Stimulated activated naive CD8-positive, alpha-beta T cell treated with anti-CD3 and anti-CD28 coated beads, Interleukin-15, Interleukin-2, amounts not matched to agents 100 U/mL and 50 U/mL, for 24 hours (primary cell): Measurements from ENCODE around the gene RIPK4.
"Not testable (repeated sequence)": the region's sequence is repeated elsewhere in the genome, so short reads cannot be mapped to it uniquely, and the experiment has no call there.

Source experiments
- ATAC-seq: fragments of 150-1000 bp; cut with Tn5 transposase; one replicate; pipeline ENCODE4 v1.10.0; 2021
- DNase-seq: peaks from one replicate; pipeline ENCODE4 v3.0.0; 2021

RIPK4 gene

DNA sequence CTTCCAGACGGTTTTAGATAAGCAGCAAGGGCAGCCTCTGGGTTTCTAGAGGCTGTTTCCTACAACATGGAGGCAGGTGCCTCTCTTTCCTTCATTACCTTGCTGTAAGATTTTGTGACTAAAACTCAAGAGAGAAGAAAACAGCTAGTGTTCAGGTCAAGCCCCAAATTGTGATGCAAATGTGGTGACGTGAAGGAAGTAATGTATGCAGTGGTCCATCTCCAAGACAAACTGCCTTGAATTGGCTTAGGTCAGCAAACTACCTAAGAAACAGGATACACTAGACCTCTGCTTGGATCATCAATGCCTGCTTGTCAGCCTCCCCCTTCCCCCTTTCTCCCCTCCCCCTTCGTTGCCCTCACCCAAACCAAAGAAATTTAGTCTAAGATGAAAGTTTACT lies 28.9 kb upstream of the RIPK4 start:
- no peak for DNase-seq
- no peak for ATAC-seq

DNA sequence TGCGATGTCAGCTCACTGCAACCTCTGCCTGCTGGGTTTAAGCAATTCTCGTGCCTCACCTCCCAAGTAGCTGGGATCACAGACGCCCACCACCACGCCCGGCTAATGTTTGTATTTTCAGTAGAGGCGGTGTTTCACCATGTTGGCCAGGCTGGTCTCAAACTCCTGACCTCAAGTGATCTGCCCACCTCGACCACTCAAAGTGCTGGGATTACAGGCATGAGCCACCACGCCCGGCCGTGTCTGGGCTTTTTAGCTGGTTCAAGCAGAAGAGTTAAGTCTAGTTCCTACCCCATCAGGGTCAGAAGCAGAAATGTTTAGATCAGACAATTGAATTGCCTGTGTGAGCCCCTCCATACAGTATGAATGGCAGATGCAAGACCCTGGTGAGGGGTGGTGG lies 27.7 kb upstream of the RIPK4 start:
- ATAC-seq: no peak
- no peak for DNase-seq

DNA sequence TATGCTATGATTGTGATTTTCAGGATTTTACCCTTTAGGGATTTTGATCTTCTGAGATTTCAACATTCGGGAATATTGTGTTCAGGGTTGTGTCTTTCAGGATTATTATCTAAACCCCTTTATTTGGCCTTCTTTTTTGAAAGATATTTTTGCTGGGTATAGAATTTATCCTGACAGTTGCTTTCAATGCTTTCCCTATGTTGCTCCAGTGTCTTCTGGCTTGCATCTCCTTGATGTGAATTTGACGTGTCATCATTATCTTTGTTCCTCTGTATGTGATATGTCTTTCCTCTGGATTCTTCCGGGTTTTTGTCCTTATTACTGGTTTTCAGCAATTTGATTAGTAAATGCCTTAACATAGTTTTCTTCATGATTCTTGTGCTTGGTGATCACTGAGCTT lies 25.9 kb upstream of the RIPK4 start:
- no peak for DNase-seq
- no peak for ATAC-seq

DNA sequence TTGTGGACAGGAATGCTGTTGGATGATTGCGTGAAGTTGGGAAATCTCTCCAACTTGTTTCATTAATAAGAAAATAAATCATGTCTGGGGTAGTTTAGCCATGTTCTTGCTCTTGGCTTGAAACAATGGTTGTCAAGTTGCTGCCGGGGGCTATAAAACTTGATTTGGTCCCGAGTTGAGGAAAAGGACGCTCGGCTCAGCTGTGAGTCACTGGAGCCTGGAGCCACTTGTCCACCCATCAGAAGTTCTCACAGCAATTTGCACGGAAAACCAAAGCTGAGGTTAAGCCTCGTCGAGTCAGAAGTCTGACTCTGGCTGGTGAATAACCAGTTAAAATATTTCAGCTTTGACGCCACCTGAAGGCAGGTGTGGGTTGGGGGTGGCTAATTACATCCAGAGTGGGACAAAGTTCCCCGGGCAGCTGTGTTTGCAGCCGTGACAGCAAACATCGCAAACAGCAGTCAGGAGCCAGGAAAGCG lies 19.7 kb upstream of the RIPK4 start:
- DNase-seq (no peak), ATAC-seq (no peak)

DNA sequence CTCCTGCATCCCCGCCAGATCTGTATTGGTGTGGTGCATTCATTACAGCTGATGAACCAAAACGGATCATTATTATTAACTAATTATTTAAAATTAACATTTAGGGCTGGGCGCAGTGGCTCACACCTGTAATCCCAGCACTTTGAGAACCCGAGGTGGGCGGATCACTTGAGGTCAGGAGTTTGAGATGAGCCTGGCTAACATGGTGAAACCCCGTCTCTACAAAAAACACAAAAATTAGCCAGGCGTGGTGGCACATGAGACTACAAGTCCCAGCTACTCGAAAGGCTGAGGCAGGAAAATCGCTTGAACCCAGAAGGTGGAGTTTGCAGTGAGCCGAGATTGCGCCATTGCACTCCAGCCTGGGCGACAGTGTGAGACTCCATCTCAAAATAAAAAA lies 18.4 kb upstream of the RIPK4 start:
- not testable (repeated sequence) for DNase-seq, ATAC-seq

DNA sequence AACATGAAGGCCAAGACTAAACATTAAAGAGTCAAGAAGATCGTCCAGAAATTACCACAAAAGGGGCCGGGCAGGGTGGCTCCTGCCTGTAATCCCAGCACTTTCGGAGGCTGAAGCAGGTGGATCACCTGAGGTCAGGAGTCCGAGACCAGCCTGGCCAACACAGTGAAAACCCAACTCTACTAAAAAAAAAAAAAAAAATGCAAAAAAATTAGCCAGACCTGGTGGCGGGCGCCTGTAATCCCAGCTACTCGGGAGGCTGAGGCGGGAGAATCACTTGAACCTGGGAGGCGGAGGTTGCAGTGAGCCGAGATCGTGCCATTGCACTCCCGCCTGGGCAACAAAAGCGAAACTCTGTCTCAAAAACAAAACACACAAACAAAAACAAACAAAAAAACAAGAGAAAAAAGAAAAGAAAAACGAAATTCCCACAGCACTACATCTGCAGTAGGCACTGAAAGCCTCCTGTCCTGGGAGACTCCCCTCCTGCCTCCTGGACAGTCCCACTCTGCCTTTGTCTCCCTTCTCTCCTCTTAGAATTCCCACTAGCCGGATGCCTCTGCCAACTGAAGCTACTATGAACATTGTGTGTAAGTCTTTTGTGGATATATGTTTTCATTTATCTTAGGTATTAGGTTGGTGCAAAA lies 17.7 kb upstream of the RIPK4 start:
- DNase-seq (no peak), ATAC-seq (no peak)

DNA sequence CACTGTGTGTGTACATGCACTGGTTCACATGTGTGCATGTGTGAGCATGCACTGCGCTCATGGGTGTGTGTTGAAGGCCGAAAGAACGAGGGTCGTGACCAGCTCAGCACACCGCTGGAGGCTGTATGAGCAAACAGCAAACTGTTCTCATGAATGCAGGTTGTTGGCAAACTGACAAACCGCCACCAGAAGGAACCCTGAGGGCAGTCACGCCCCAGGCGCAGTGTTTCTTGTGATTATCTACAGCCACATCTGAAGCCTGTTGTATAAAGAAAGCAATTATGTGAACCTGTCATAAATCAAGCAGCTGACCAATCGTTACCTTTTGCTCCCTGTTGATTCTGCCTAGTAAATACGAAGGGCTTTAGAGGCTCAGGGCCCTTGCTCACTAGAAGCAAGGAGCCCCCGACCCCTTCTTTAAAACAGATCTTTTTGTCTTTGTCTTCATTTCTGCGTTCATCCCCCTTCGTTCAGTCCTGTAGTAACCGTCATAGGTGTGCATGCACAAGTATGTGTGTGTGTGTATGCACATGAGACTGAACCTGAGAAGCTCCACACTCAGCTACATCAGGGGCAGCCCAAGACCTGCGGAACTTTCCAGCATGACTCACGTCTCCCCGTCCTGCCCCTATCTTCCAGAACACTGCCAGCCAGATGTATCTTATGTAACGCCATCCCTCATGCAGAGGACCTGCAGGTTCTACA lies 16.8 kb upstream of the RIPK4 start:
- DNase-seq (no peak), ATAC-seq (peak; percentile 52)

DNA sequence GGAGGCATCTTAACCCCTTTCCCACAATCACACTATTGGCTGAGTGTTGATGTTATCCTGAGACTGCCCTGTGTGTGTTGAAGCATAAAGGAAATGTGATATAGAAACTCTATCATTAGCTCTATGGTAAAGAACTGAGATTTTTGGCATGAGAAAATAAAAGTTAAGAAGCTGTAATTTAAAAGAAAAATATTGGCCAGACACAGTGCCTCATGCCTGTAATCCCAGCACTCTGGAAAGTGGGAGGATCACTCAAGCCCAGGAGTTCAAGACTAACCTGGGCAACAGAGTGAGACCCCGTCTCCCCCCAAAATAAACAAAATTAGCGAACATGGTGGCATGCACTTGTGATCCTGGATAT lies 14.2 kb upstream of the RIPK4 start:
- DNase-seq (no peak), ATAC-seq (no peak)

DNA sequence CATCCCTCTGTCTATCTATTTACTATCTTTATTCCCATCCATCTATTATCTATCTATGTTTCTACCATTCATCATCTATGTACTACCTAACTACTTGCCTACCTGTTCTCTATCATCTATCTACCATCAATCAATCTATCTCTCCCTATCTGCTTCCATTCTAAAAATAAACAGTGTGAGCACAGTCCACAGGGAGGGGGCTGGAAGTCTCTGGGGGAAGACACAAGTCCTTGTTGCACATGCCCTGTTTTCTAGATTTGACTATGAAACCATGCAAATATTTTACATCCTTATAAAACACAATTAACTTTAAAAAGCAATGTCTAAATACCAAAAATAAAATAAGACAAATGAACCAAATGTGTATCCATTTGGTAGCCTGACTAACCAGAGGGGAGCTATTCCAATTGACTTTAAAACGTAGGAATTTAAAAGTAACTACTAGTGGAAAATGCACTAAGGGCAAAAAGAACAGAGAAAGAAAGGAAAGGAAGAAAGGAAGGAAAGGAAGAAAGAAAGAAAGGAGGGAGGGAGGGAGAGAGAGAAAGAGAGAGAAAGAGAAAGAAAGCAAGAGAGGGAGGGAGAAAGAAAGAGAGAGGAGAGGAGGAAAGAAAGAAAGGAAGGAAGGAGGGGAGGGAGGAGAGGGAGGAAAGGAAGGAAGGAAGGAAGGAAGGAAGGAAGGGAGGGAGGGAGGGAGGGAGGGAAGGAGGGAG lies 13.6 kb upstream of the RIPK4 start:
- ATAC-seq (no peak), DNase-seq (no peak)

DNA sequence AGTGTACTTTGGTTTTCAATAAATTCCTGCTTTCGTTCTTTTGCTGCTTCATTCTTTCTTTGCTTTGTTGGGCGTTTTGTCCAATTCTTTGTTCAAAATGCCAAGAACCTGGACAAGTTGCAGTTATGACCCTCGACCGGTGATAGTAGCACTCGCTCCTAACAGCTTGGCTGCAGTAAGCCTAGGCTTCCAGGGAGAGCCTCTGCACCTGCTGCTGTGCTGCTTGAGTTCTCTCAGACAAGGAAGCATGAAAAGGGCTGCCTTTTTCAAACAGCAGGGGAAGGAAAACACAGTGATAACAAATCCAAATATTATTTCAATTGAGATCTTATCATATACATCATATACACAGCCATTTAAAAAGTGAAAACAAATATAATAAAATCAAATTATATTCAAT lies 12.8 kb upstream of the RIPK4 start:
- ATAC-seq (no peak), DNase-seq (no peak)

DNA sequence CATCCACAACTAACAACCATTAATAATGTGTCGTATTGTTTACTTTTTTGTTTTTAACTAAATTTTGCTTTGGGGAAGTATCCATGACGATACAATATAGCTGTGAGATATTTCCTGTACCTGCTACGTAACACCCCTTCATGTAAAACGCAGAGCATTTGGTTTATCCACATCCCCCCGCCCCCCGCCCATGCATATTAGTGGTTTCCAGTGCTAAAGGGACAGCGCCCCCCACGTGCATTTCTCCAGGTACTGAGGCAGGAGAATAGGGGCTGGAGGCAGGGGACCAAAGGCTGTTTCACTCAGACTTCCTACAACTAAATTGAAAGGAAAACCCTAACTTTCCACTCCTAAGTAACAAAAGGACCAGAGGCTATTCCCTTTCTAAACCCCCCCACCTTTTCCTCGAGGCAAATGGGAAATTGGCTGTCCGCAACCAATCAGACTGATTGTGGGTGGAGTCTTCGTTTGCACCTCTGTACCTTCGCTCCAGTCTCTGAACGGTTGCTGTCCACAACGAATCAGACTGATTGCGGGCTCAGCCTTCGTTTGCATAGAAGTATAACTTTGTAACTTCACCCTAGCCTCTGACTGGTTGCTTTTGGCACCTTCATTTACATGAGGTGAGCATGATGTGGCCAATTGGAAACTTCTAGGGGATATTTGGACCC lies 12.2 kb upstream of the RIPK4 start:
- DNase-seq (no peak), ATAC-seq (no peak)

DNA sequence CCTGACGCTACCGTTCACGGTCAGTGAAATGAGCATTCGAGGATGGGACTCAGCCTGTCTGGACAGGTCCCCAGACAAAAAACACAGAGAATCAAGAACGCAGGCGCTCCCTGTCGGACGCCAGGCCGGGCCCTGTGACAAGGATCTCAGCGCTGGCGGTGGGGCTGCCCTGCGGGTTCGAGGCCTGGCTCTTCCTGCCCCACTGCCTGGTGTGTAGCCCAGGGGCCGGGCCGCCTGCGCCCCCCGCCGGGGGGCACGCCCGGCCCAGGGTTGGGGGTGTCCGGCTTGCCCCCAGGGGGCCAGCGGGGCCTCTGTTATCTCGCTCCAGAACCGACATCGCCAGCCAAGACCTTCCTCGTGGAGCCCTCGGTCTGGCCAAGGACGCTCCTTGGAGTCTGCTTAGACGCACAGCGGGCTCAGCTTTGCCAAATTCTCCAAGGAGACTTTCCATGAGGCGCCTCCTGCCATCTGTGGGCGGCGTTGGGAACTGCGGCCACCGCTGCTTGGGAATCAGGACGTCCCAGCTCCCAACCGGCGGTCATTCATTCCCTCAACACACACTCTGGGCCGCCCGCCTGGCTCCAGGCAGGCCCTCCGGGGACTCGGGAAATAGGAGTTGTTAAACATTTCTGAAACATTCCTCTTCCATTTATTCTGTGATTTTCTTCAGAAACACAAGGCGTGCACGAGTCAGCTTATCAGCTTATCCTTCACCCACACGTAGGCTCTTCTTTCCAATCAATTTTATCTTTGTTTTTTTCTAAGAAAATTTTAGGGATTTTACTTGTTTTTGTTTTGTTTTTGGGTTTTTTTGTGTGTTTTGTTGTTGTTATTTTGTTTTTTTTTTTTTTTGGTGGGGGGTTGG lies 11.3 kb upstream of the RIPK4 start:
- peak; percentile 54 for DNase-seq
- ATAC-seq: no peak

DNA sequence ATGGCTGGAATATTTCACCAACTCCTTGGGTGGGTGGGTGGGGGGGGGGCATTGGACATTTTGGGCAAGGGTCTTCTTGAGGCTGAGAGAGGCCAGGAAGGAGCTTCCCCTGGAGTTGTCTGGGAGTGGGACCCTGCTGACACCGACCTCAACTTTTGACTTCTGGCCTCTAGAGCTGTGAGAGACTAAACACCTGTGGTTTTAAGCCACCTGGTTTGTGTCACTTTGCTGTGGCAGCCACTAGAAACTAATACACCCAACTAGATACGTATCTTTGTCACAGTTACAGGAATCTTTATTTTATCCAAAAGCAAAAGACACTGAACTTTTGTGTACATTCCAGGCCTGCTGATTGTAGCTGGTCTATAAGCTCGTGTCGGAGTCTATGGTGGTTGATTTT lies 9.9 kb upstream of the RIPK4 start:
- DNase-seq: no peak
- no peak for ATAC-seq

DNA sequence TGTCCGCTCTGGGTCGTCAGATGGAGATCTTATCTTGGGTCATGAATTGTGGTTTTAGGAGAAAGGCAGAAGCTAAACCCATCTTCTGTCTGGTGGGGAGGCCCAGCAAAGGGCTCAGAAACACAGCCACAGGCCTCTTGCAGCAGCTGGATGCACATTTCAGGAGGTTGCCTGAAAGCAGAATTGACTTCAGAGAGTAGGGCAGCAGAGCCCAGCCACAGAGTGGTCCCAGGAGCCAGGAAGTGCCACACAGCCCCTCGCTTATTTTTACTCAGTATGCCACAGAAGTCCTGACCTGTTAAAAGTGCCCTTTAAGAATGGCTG lies 8.3 kb upstream of the RIPK4 start:
- no peak for ATAC-seq

DNA sequence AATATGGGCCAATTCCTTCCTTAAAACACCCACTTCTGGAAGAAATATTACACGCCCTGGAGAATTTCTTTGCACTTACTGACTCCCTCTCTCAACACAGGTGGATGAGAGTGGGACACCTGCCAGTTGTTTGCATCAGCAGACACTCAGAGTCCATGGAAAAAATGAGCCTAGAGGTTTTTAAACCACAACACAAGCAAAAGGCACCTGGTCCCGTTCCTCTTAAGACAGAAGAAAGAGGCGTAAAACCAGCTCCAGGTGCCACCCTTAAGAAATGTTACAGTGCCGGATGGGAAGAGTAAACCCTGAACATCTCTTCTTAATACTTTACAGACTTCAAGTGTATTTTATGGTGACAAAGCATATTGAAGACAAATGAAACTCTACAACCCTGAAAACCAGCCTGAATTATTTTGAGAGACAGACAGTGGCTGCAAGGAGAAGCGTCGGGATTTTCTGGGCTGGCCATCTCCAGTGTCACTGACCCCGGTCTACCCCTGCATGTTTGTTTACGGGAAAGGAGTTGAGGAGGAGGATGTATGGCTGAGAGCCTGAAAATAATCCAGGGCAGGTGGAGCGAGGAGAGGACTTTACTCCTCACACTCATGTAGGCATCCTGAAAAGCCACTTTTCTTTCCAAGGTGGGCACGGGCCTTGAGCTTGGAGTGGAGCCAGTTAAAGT lies 7.8 kb upstream of the RIPK4 start:
- ATAC-seq: no peak

More for the DNA sequence above, 8.3 kb upstream of the RIPK4 start:
- DNase-seq: no peak

DNA sequence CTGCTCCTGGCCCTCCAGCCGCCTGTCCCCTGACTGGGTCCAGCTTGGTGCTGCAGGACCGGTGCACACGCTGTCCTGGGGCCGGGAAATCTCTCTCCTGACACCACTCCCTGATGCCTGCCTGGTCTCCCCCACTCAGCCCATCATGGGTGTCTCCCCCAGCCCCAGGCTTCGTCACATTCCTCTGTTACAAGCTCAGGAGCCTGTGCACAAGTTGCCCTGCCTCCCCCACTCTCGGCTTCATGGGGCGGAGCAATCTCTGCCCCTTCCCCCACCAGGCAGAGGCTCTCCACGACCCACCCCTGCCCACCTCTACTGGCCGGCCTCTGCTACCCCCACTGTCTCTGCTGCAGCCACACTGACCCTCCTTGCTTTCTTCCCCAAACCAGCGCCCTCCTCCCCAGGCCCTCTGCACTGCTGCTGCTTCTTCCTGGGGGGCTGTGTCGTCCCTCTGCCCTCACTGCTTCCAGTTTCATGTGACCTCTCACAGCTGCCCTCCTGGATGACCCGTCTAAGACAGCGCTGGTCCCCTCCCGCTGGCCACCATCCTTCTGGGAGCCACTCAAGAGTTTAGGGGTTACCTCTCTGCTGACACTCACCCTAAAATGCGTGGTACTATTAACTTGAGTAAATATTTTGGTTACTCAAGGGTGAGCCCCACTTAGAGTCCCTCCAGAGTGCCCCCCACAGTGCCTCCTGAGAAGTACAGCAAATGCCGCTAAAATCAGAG lies 5.7 kb upstream of the RIPK4 start:
- ATAC-seq (no peak), DNase-seq (no peak)

More for the DNA sequence above, 7.8 kb upstream of the RIPK4 start:
- no peak for DNase-seq

DNA sequence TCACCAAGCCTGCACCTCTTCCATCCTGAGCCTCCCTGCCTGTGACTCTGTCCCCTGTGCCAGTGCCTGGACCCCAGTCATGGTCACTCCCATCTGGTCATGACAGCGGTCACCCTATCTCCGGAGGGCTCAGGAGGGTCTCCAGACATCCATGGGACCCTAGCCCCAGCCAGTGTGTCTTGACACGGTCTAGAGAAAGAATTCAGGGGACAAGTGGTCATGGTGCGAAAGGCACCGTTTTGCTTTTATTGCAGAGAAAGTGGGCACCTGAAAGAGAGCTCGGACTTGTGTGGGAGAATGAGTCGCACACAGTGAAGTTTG lies 4.7 kb upstream of the RIPK4 start:
- DNase-seq (no peak), ATAC-seq (no peak)

DNA sequence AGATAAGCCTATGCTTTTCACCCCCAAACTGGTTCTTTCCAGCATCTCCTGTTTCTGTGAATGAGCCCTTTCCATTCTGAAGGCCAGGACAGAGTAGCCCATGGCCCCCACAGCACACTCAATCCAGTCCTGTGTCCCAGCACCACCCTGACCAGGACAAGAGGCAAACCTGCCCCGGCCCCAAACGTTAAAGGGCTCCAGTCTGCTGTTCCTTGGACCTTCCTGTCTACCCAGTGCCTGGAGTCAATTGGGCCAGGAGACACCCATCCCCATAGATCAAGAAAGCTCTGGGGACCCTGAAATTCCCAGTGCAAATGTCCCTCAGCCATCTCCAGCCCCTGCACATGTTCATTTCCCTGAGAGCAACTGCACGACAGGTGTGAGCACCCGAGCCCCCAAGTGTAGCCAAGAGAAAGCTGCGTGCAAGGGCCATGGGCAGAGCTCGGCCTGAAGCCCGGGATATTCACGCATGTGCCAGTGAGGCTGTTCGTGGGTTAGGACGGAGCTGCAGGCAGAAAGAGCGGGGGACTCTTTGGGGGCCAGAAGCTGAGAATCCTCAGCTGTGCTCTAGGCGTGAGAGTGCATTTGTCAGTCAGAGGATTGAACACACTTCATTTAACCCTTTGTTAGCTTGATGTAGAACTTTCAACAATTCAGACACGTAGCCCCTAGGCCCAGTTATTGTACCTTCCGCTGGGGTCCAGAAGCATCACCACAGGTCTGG lies 4.2 kb upstream of the RIPK4 start:
- DNase-seq: no peak
- ATAC-seq: no peak

DNA sequence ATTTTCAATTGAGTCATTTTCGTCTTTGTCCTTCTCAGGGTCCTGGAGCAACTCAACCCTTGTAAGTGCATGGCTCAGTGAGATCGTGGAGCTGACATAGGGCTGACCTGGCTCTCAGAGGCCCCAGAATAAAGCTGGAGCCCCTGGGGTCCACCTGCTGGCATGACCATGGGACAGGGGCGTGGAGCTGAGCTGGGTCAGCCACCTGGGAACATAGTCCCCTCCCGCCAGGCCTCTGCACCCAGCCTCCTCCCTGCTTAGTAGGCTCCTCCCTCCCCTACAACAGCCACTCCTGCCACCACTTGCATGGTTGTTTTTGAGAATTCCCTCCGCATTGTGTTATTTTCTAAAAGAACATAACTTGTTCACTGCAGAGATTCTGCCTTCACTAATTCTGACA lies 3.1 kb upstream of the RIPK4 start:
- ATAC-seq: no peak
- DNase-seq: no peak

DNA sequence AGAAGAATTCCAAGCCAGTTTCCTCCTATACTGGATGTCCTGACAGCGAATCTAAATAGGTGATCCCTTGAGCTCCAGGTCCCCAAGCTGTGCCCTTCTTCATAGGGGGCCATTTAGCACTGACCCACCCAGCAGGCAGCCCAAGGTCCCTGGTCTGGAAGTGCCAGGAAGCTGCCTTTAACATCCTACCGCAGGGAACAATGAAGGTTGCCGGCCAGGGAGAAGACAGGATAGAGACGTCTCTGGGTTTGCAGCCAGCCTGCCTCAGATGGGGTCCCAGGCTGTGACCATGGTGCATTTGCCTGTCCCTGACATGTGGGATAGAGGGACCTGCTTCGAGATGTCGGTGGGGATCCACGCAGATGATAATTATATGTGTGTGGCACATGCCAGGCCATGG lies 2.7 kb upstream of the RIPK4 start:
- DNase-seq: no peak
- no peak for ATAC-seq
